Hypothalamus (tissue), 51 donors: ENCODE measurements around the gene BCKDHA.
"Not testable (repeated sequence)": the region's sequence is repeated elsewhere in the genome, so short reads cannot be mapped to it uniquely, and the experiment has no call there.

ENCODE experiments used
- DNase-seq, 51 donors: peaks; one replicate each; lab custom pipeline; 2025; lab: John Stamatoyannopoulos, UW

BCKDHA gene

GRCh38 chr19:41401483-41401882 lies 3.9 kb downstream of the BCKDHA start:
- no peak for DNase-seq

- DNase-seq: no peak
These were observed 4.4 kb downstream of the BCKDHA start for GRCh38 chr19:41402010-41402409.

GRCh38 chr19:41403181-41403970 lies 5.8 kb downstream of the BCKDHA start:
- no peak for DNase-seq

- DNase-seq: no peak
These were observed 8.2 kb downstream of the BCKDHA start for GRCh38 chr19:41405776-41406175.

GRCh38 chr19:41407271-41407670 lies 9.7 kb downstream of the BCKDHA start:
- peak in 1 of 51 donors; percentile 7 for DNase-seq

GRCh38 chr19:41408256-41408655 lies 10.6 kb downstream of the BCKDHA start:
- no peak for DNase-seq

- DNase-seq: not testable (repeated sequence)
These were observed 11.2 kb downstream of the BCKDHA start for GRCh38 chr19:41408846-41409245.

- DNase-seq: peak in 2 of 51 donors; percentile 3 to 46
These were observed 11.7 kb downstream of the BCKDHA start for GRCh38 chr19:41409288-41409687.

- no peak for DNase-seq
These were observed 12.9 kb downstream of the BCKDHA start for GRCh38 chr19:41410336-41411054.

- DNase-seq: no peak
These were observed 13.7 kb downstream of the BCKDHA start for GRCh38 chr19:41411100-41411967.

- DNase-seq: peak in 32 of 51 donors; percentile 0 to 80 (median 36)
These were observed 14.3 kb downstream of the BCKDHA start for GRCh38 chr19:41411968-41412265.

GRCh38 chr19:41412953-41413352 lies 15.3 kb downstream of the BCKDHA start:
- no peak for DNase-seq

- DNase-seq: no peak
These were observed 16.3 kb downstream of the BCKDHA start for GRCh38 chr19:41413947-41414346.

GRCh38 chr19:41414461-41414860 lies 16.8 kb downstream of the BCKDHA start:
- DNase-seq: no peak

GRCh38 chr19:41415154-41415571 lies 17.5 kb downstream of the BCKDHA start:
- DNase-seq: no peak

GRCh38 chr19:41416194-41416674 lies 18.6 kb downstream of the BCKDHA start:
- DNase-seq: no peak

GRCh38 chr19:41420101-41420880 lies 22.7 kb downstream of the BCKDHA start:
- DNase-seq: peak in 3 of 51 donors; percentile 9 to 13 (median 11)

- DNase-seq: no peak
These were observed 23.7 kb downstream of the BCKDHA start for GRCh38 chr19:41421314-41421713.

- no peak for DNase-seq
These were observed 24.4 kb downstream of the BCKDHA start for GRCh38 chr19:41421973-41422372.

GRCh38 chr19:41422456-41422855 lies 24.8 kb downstream of the BCKDHA start:
- DNase-seq: no peak
